Activated CD8-positive, alpha-beta memory T cell treated with anti-CD3 and anti-CD28 coated beads for 36 hours (primary cell): ENCODE results near the gene KHDC4. TPM values are rescaled to one million over a fixed set of nuclear protein-coding genes. Genes with fewer than 3 reads are reported as not detected.

Source experiments
- CTCF ChIA-PET: fragments of 350-600 bp; sonication (Branson Sonifier 250); formaldehyde crosslinking; loops from one replicate; lab custom pipeline; 2021; ENCODE audit warnings: antibody characterized with exemption; lab: Charles Lee
- POLR2A ChIA-PET: fragments of 350-600 bp; sonication (Branson Sonifier 250); formaldehyde crosslinking; loops from one replicate; lab custom pipeline; 2021; ENCODE audit warnings: antibody characterized with exemption; lab: Charles Lee
- total RNA-seq, 2 experiments: library from RNA; stranded (reverse); gene quantifications; one replicate each; pipeline ENCODE4 v1.2.3, GENCODE V29; 2021

KHDC4 gene
- total RNA-seq, 2 experiments from 2014 or later: 66.4 to 67.2 TPM

- POLR2A ChIA-PET: interaction anchor here (0.5 to 1.3 kb wide), 5 partner anchors 11 to 77 kb away, joined by 3 to 6 read pairs (median 4); partner anchors contain the start of gene ARHGEF2
- CTCF ChIA-PET: interaction anchor here (1.0 to 2.9 kb wide), 5 partner anchors 22 to 121 kb away, joined by 3 to 13 read pairs (median 4); partner anchors contain the start of genes SSR2 and UBQLN4
Measured at GRCh38 chr1:155932081-155932480, 2.1 kb downstream of the KHDC4 start.

- ChIA-PET POLR2A (interaction anchor here (0.5 to 1.5 kb wide), 4 partner anchors 11 to 72 kb away, joined by 3 to 5 read pairs (median 4); partner anchors contain the start of genes ARHGEF2 and SYT11), CTCF (interaction anchor here (0.7 to 2.9 kb wide), 3 partner anchors 51 to 122 kb away, joined by 3 to 13 read pairs (median 3); partner anchors contain the start of gene UBQLN4)
Measured at GRCh38 chr1:155931332-155932038, 2.7 kb downstream of the KHDC4 start.

- CTCF ChIA-PET: interaction anchor here (0.7 to 2.9 kb wide), 2 partner anchors 50 to 58 kb away, joined by 3 to 13 read pairs; no protein-coding TSS in a partner anchor
- POLR2A ChIA-PET: interaction anchor here (1.5 kb wide), 1 partner anchor 71 kb away, joined by 5 read pairs; the partner anchor contains the start of gene SYT11
Measured at GRCh38 chr1:155930725-155931124, 3.5 kb downstream of the KHDC4 start.

- POLR2A ChIA-PET: no interaction called here
- CTCF ChIA-PET: no interaction called here
Measured at GRCh38 chr1:155929057-155929456, 5.2 kb downstream of the KHDC4 start.

GRCh38 chr1:155925506-155925905, 8.7 kb downstream of the KHDC4 start:
- ChIA-PET CTCF (interaction anchor here (0.7 kb wide), 1 partner anchor 310 kb away, joined by 3 read pairs; no protein-coding TSS in a partner anchor), POLR2A (no interaction called here)

GRCh38 chr1:155920717-155921116, 13.5 kb downstream of the KHDC4 start:
- POLR2A ChIA-PET: interaction anchor here (1.1 kb wide), 1 partner anchor 25 kb away, joined by 3 read pairs; no protein-coding TSS in a partner anchor
- CTCF ChIA-PET: interaction anchor here (1.3 kb wide), 1 partner anchor 69 kb away, joined by 3 read pairs; no protein-coding TSS in a partner anchor

GRCh38 chr1:155919801-155920200, 14.4 kb downstream of the KHDC4 start:
- ChIA-PET CTCF (no interaction called here), POLR2A (interaction anchor here (1.1 kb wide), 2 partner anchors 14 to 26 kb away, joined by 3 read pairs; no protein-coding TSS in a partner anchor)

GRCh38 chr1:155918660-155919059, 15.6 kb downstream of the KHDC4 start:
- CTCF ChIA-PET: interaction anchor here (0.7 kb wide), 2 partner anchors 27 to 120 kb away, joined by 4 to 5 read pairs; no protein-coding TSS in a partner anchor
- POLR2A ChIA-PET: interaction anchor here (0.6 to 0.8 kb wide), 3 partner anchors 13 to 58 kb away, joined by 6 to 7 read pairs (median 6); no protein-coding TSS in a partner anchor

- CTCF ChIA-PET: no interaction called here
- POLR2A ChIA-PET: interaction anchor here (0.7 kb wide), 1 partner anchor 214 kb away, joined by 3 read pairs; no protein-coding TSS in a partner anchor
Measured at GRCh38 chr1:155913969-155914757, 20.1 kb downstream of the KHDC4 start.

GRCh38 chr1:155912056-155912536, 22.1 kb downstream of the KHDC4 start:
- ChIA-PET CTCF (no interaction called here), POLR2A (interaction anchor here (0.6 to 0.8 kb wide), 2 partner anchors 23 to 66 kb away, joined by 5 to 7 read pairs; no protein-coding TSS in a partner anchor)

- ChIA-PET CTCF (interaction anchor here (1.0 kb wide), 1 partner anchor 65 kb away, joined by 3 read pairs; no protein-coding TSS in a partner anchor), POLR2A (no interaction called here)
Measured at GRCh38 chr1:155911156-155912055, 22.8 kb downstream of the KHDC4 start, which contains the start of gene RIT1. RIT1 (minus strand) TSS chr1:155911349; CDS start chr1:155910761, 588 bp downstream.

GRCh38 chr1:155910621-155911121, 23.5 kb downstream of the KHDC4 start:
- ChIA-PET CTCF (interaction anchor here (0.9 to 1.4 kb wide), 3 partner anchors 15 to 66 kb away, joined by 3 to 4 read pairs (median 3); no protein-coding TSS in a partner anchor), POLR2A (no interaction called here)

- ChIA-PET CTCF (interaction anchor here (0.6 to 1.4 kb wide), 5 partner anchors 14 to 79 kb away, joined by 3 to 6 read pairs (median 4); partner anchors contain the start of gene SYT11), POLR2A (interaction anchor here (0.5 kb wide), 1 partner anchor 68 kb away, joined by 3 read pairs; the partner anchor contains the start of gene ARHGEF2)
Measured at GRCh38 chr1:155909894-155910293, 24.3 kb downstream of the KHDC4 start.

- CTCF ChIA-PET: interaction anchor here (0.7 to 1.2 kb wide), 2 partner anchors 12 to 85 kb away, joined by 3 read pairs; no protein-coding TSS in a partner anchor
- POLR2A ChIA-PET: no interaction called here
Measured at GRCh38 chr1:155904261-155904660, 30.0 kb downstream of the KHDC4 start.

GRCh38 chr1:155900161-155900560, 34.1 kb downstream of the KHDC4 start:
- ChIA-PET POLR2A (no interaction called here), CTCF (no interaction called here)

- CTCF ChIA-PET: no interaction called here
Measured at GRCh38 chr1:155899683-155900082, 34.5 kb downstream of the KHDC4 start.

GRCh38 chr1:155898888-155899287, 35.3 kb downstream of the KHDC4 start:
- ChIA-PET POLR2A (interaction anchor here (1.0 kb wide), 1 partner anchor 70 kb away, joined by 3 read pairs; no protein-coding TSS in a partner anchor), CTCF (interaction anchor here (1.2 kb wide), 1 partner anchor 39 kb away, joined by 3 read pairs; no protein-coding TSS in a partner anchor)

More at GRCh38 chr1:155899683-155900082, 34.5 kb downstream of the KHDC4 start:
- POLR2A ChIA-PET: no interaction called here
